ENCODE results near the gene CEP112. TPM values are rescaled to one million over a fixed set of nuclear protein-coding genes. Genes with fewer than 3 reads are reported as not detected.

CEP112 gene
- polyA plus RNA-seq, 1 donor (not counting 4 experiments of a cell fraction or from before 2014, with no cell fraction given): 2.6 TPM

GRCh38 chr17:65749479-65749878, 442.5 kb downstream of the CEP112 start:
- Histone ChIP-seq H3K79me2 (ENCODE audit: control insufficient read depth, insufficient read depth, low read length) (no peaks in the 10 kb centered on the region), H3K36me3 (ENCODE audit: control insufficient read depth in 2 of 2, extremely low read depth in 1 of 2, insufficient read depth in 2 of 2, low read length in 2 of 2) (no peaks in the 10 kb centered on the region), H3K27me3 (ENCODE audit: control insufficient read depth, extremely low read depth, insufficient read depth, low read length) (no peaks in the 10 kb centered on the region), H3K9me1 (ENCODE audit: control insufficient read depth, extremely low read depth, insufficient read depth, low read length) (no peaks in the 10 kb centered on the region), H4K20me1 (ENCODE audit: control insufficient read depth, extremely low read depth, insufficient read depth, low read length) (no peaks in the 10 kb centered on the region), H3K9ac (ENCODE audit: control insufficient read depth, extremely low read depth, insufficient read depth, low read length) (no peak overlapping the region), H3K9me3 (ENCODE audit: control insufficient read depth, low read depth, low read length) (no peaks in the 10 kb centered on the region), H3K4me2 (ENCODE audit: control insufficient read depth, extremely low read depth, insufficient read depth, low read depth, low read length) (no peak overlapping the region), H3K4me1 (ENCODE audit: control insufficient read depth, extremely low read depth, insufficient read depth, low read length) (peaks cover 19% of the 10 kb centered on the region), H3K27ac (ENCODE audit: control insufficient read depth, insufficient read depth, low read length) (no peak overlapping the region), H2AFZ (ENCODE audit: control insufficient read depth, low read length) (no peak overlapping the region), H3K4me3 (ENCODE audit: control insufficient read depth in 2 of 3, extremely low read depth in 1 of 3, insufficient read depth in 2 of 3, low read depth in 1 of 3, low read length in 3 of 3) (no peak overlapping the region)
- TF ChIP-seq, protein P1, sequence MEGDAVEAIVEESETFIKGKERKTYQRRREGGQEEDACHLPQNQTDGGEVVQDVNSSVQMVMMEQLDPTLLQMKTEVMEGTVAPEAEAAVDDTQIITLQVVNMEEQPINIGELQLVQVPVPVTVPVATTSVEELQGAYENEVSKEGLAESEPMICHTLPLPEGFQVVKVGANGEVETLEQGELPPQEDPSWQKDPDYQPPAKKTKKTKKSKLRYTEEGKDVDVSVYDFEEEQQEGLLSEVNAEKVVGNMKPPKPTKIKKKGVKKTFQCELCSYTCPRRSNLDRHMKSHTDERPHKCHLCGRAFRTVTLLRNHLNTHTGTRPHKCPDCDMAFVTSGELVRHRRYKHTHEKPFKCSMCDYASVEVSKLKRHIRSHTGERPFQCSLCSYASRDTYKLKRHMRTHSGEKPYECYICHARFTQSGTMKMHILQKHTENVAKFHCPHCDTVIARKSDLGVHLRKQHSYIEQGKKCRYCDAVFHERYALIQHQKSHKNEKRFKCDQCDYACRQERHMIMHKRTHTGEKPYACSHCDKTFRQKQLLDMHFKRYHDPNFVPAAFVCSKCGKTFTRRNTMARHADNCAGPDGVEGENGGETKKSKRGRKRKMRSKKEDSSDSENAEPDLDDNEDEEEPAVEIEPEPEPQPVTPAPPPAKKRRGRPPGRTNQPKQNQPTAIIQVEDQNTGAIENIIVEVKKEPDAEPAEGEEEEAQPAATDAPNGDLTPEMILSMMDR (optimal IDR thresholded peaks at IDR 0.05 in 1 of 3, IDR thresholded peaks at IDR 0.05 in 1 of 3, conservative IDR thresholded peaks at IDR 0.05 in 1 of 3; ENCODE audit: extremely low read depth in 1 of 3, insufficient read depth in 2 of 3, low read length in 3 of 3): no peak
- no peak for TF ChIP-seq EZH2 (IDR thresholded peaks at IDR 0.05; ENCODE audit: low read length)
- dilution Hi-C loops (cut with MboI; ENCODE audit: extremely low pct_ligation_motif_present, low sequenced_read_pairs): no loop called here
- peak; percentile 40 for DNase-seq (ENCODE audit: low read depth, low spot score)
- peak; percentile 29 for FAIRE-seq

- peaks cover 24% of the 10 kb centered on the region for H3K4me1 ChIP-seq (ENCODE audit: control insufficient read depth, extremely low read depth, insufficient read depth, low read length)
- dilution Hi-C loops (cut with MboI; ENCODE audit: extremely low pct_ligation_motif_present, low sequenced_read_pairs): no loop called here
- no peaks in the 10 kb centered on the region for H3K9me1 ChIP-seq (ENCODE audit: control insufficient read depth, extremely low read depth, insufficient read depth, low read length)
- no peaks in the 10 kb centered on the region for H3K9me3 ChIP-seq (ENCODE audit: control insufficient read depth, low read depth, low read length)
- no peaks in the 10 kb centered on the region for H4K20me1 ChIP-seq (ENCODE audit: control insufficient read depth, extremely low read depth, insufficient read depth, low read length)
- no peak overlapping the region for H3K4me3 ChIP-seq (ENCODE audit: control insufficient read depth in 2 of 3, extremely low read depth in 1 of 3, insufficient read depth in 2 of 3, low read depth in 1 of 3, low read length in 3 of 3)
- H2AFZ ChIP-seq (ENCODE audit: control insufficient read depth, low read length): no peak overlapping the region
- no peak overlapping the region for H3K9ac ChIP-seq (ENCODE audit: control insufficient read depth, extremely low read depth, insufficient read depth, low read length)
- no peaks in the 10 kb centered on the region for H3K79me2 ChIP-seq (ENCODE audit: control insufficient read depth, insufficient read depth, low read length)
- H3K27ac ChIP-seq (ENCODE audit: control insufficient read depth, insufficient read depth, low read length): no peak overlapping the region
- no peak for DNase-seq (ENCODE audit: low read depth, low spot score)
- no peak for FAIRE-seq
- no peaks in the 10 kb centered on the region for H3K27me3 ChIP-seq (ENCODE audit: control insufficient read depth, extremely low read depth, insufficient read depth, low read length)
- TF ChIP-seq EZH2 (IDR thresholded peaks at IDR 0.05; ENCODE audit: low read length): no peak
- TF ChIP-seq, protein P1 (optimal IDR thresholded peaks at IDR 0.05 in 1 of 3, IDR thresholded peaks at IDR 0.05 in 1 of 3, conservative IDR thresholded peaks at IDR 0.05 in 1 of 3; ENCODE audit: extremely low read depth in 1 of 3, insufficient read depth in 2 of 3, low read length in 3 of 3): no peak
- H3K36me3 ChIP-seq (ENCODE audit: control insufficient read depth in 2 of 2, extremely low read depth in 1 of 2, insufficient read depth in 2 of 2, low read length in 2 of 2): no peaks in the 10 kb centered on the region
- H3K4me2 ChIP-seq (ENCODE audit: control insufficient read depth, extremely low read depth, insufficient read depth, low read depth, low read length): no peak overlapping the region
Observed at GRCh38 chr17:65745241-65745640, 446.7 kb downstream of the CEP112 start.

Measured in keratinocyte (primary cell).